CD4-positive, alpha-beta T cell treated with Interleukin-6 for 4 hours (primary cell): ENCODE data around the gene DUSP11.
"Not testable (repeated sequence)": the region's sequence is repeated elsewhere in the genome, so short reads cannot be mapped to it uniquely, and the experiment has no call there.

Source experiments
- DNase-seq: peaks from one replicate; pipeline ENCODE4 v3.0.0-alpha.2; 2020; ENCODE audit warnings: mixed read lengths

Gene DUSP11

GRCh38 chr2:73770725-73771124 lies 9.2 kb downstream of the DUSP11 start:
- no peak for DNase-seq

- DNase-seq = no peak
These were observed 12.9 kb downstream of the DUSP11 start for GRCh38 chr2:73766994-73767393.

- DNase-seq = no peak
These were observed 13.6 kb downstream of the DUSP11 start for GRCh38 chr2:73766349-73766748.

- no peak for DNase-seq
These were observed 15.0 kb downstream of the DUSP11 start for GRCh38 chr2:73764945-73765344.

DNA sequence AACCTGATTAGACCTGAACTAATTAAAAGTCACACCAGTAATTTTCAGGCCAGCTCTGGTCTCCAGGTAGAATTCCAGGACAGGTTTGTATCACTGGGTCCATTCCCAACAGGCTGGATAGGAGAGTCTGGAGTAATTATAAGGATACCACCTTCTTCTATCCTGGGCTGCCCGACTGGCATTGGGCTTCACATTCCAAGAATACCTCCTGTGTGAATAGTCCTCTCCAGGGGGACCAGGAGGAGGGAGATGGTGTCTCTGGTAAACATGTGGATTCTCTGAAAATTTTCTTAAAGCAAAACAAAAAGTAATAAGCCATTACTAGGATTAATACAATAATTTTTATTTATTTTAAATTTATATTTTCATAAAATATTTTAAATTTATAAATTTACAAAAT lies 17.3 kb downstream of the DUSP11 start:
- no peak for DNase-seq

- no peak for DNase-seq
These were observed 20.0 kb downstream of the DUSP11 start for GRCh38 chr2:73759904-73760303.

GRCh38 chr2:73759285-73759764 lies 20.6 kb downstream of the DUSP11 start:
- no peak for DNase-seq

DNA sequence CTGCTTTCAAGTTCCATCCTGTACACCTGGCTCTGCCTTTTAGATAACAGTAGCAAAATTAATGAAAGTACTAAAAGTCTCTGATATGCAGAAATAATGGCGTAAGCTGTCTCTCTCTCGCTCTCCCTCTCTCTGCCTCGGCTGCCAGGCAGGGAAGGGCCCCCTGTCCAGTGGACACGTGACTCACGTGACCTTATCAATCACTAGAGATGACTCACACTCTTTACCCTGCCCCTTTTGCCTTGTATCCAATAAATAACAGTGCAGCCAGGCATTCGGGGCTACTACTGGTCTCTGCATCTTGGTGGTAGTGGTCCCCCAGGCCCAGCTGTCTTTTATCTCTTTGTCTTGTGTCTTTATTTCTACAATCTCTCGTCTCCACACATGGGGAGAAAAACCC lies 25.6 kb downstream of the DUSP11 start:
- not testable (repeated sequence) for DNase-seq

DNA sequence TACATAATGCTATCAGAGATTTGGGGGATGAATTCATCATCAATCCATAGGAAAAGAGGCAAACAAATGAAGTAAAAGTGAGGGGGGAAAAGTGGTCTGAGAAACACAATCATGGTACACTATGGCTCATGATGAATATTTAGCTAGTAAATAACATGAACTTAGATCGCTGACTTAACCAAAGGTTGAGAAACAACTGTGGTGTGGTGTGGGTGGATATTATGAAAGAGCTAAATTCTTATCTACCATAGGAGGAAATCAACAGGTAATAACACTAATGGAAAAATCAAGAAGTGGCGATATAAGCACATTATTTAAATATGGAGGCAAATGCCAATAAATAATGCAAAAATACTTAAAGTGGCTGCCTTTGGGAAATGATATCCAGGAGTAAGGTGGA lies 30.6 kb downstream of the DUSP11 start:
- no peak for DNase-seq

- no peak for DNase-seq
These were observed 33.1 kb downstream of the DUSP11 start for GRCh38 chr2:73746877-73747208.

DNA sequence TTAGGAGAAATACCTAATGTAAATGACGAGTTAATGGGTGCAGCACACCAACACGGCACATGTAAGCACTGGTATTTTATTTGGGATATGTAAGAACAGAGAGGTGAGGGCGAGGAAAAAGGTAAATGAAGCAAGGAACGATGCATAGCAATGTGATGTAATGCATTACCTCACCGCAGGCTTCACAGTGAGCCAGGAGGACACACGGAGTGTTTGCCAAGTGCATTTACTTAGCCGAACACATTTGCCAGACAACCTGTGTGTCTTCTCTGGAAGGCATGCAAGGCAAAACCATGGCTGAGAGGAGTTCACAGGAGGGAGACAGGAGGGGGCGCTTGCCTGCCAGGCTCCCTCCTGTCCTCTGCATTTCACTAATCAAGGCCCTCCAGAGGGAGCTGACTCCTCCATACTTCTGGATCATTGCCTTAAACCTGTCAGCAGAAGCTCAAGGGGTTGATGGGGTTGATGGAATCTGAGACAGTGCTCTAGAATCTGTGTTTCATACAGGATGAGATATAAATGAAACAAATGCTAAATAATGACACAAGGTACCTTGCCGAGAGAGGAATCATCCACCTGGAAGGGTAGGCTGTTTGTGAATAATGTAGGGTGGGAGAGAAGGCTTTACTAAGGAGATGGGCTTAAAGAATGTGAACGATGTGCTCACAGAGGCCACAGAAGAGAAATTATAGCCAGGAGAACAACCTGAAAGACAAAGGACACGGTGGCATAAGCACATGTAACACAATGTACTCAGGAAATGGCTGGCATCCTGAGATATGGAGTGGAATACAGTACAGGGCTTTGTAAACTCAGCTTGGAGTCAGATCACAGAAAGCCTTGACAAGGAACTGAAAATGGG lies 33.7 kb downstream of the DUSP11 start:
- DNase-seq = no peak

DNA sequence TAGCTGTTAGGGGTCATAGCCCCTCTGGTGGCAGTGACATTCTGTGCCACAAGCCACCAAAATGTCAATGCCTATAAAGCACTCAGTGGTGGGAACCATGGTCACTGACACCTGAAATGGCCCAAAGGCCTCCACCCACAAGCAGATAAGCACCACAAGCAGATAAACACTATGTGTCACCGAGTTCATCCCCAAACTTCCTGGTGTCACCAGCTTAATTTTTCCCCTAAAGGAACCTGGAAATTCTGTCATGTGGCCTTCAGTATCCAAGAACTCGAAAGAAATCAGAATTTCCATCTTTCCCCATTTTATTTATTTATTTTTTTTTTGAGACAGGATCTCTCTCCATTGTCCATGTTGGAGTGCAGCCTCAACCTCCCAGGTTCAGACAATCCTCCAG lies 39.1 kb downstream of the DUSP11 start:
- no peak for DNase-seq

- DNase-seq = no peak
These were observed 40.8 kb downstream of the DUSP11 start for GRCh38 chr2:73739101-73739500.

GRCh38 chr2:73736855-73737779 lies 42.8 kb downstream of the DUSP11 start, which contains the start of gene TPRKB:
TPRKB (minus strand) TSS chr2:73737345; CDS start chr2:73734569, 2,776 bp downstream.
- peak; percentile 96 for DNase-seq

GRCh38 chr2:73736378-73736777 lies 43.5 kb downstream of the DUSP11 start:
- no peak for DNase-seq

DNA sequence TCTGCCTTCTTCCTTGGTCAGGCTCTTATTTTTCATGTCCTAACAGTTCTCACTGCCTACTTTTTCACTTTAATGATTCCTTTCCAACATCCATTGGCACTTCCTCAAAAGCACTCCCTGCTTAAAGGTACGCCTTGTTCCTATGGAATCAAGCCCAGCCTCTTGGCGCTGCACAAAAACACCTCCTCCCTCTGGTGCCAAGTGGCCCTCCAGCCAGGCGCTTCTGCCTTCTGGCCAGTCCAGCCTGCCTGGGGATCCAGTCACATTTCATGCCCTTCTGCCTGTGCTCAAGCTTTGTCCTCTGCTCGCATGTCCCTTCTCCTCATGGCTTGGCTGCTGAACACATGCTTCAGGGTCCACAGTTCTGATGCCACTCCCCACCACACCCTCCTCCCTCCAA lies 49.1 kb downstream of the DUSP11 start:
- DNase-seq = no peak

- no peak for DNase-seq
These were observed 51.2 kb downstream of the DUSP11 start for GRCh38 chr2:73728711-73729110.

- no peak for DNase-seq
These were observed 51.9 kb downstream of the DUSP11 start for GRCh38 chr2:73728043-73728442.

GRCh38 chr2:73726657-73727056 lies 53.2 kb downstream of the DUSP11 start:
- not testable (repeated sequence) for DNase-seq

DNA sequence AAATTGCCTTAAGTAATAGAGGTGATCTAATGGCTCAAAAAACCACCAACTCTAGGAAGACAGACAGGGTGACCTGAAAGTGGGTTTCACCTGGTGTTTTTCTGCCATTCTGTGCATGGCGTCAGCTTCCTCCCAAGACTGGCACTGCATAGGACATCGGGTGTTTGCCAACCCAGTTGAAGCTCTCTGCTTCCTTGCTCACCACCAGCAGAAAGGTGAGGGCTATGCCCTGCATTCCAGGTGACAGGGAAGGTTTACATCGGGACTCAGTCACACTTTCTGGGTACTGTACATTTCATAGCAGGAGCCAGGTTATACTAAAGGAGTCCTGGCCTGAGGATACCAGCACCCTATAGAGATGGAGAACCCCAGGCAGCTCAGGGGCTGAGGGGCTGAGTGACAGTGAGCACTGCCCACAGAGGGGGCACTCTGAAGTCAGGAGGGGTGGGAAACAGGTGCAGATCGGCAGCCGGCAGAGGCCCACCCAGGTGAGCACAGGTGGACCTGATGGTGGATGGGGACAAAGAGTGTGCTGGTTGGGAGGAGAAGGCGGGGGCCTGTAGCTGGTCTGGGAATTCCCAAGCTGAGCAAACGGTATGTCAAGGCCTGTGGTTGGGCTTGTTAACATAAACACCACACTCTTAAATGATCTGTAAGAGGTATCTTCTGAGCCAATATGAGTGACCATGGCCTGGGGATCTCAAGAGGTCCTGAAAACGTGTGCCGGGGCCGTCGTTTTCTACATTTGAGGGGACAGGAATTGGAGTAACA lies 60.9 kb downstream of the DUSP11 start:
- no peak for DNase-seq

DNA sequence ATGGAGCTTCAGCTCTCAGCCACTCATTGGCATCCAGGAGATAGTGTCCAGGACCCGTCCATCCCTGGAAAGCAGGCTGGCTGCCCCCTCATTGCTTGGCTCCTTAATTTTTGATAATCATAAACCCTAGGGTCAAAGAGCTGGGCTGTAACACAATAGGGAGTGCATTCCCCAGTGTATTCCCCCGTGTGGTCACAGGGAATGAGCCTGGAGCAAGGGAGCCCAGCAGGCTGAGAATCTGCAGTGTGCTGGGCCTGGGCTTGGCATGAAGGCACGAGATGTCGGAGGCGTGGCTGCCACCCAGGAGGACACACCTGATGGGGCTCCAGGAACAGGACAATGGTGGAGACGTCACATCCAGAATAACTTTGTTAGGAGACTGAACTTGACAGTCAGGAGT lies 61.5 kb downstream of the DUSP11 start:
- DNase-seq = no peak

DNA sequence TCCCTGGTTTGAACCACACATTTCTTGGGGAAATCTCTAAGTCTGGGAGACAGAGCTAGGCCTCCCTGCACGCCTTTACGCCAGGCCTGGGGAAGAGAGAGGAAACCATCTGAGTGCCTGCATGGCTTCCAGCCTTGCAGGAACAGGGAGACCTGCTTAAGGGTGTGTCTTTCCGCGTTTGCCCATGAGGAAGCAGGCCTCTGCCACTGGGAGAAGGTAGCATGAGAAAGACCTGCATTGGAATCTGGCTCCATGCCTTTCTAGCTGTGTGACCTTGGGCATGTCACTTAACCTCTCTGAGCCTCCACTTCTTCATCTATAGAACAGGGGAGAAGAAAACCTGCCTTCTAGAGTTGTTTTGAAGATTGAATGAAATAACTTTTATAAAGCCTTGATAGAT lies 62.2 kb downstream of the DUSP11 start:
- DNase-seq = not testable (repeated sequence)

DNA sequence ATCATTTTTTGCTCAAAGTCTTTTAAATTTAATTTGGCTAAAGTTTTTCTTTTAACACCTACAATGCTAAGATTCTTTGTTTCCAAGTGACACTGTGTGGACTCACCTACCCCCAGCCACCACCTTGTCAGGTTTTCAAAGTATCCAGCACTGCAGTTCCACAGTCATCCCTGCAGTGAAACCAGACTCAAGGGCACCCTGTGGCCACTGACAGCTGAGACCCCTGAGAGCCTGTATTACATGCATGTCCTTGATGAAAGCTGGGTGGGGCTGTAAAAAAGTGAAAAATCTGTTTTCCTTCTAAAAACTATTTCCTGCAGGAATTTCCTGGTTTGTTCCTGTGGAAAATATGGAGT lies 62.7 kb downstream of the DUSP11 start:
- DNase-seq = no peak
